Heart right ventricle (tissue), 16 donors: ENCODE results near the gene LMBRD2. TPM values are rescaled to one million over a fixed set of nuclear protein-coding genes. Genes with fewer than 3 reads are reported as not detected.

ENCODE experiments used
- ATAC-seq, 8 donors: fragments of 200-7000 bp; cut with Tn5 transposase; one replicate each; pipeline ENCODE4 v1.9.1; 2020; ENCODE audit warnings: mild to moderate bottlenecking in 8 of 8, moderate library complexity in 8 of 8, moderate number of reproducible peaks in 1 of 8
- DNase-seq, 2 donors: peaks; one replicate each; pipeline ENCODE4 v3.0.0-alpha.2; 2020
- H3K27ac ChIP-seq, 10 donors: fragments of 200-600 bp; sonication (generic) in 2 of 10; one replicate each; pipeline versions ENCODE4 v1.5.0 to v1.8.0; 2020 to 2022; ENCODE audit warnings: mild to moderate bottlenecking in 3 of 10
- H3K27me3 ChIP-seq, 7 donors: fragments of 200-600 bp; one replicate each; pipeline ENCODE4 v1.8.0; 2021 to 2022; ENCODE audit warnings: mild to moderate bottlenecking in 2 of 7
- H3K36me3 ChIP-seq, 9 donors: fragments of 200-600 bp; sonication (generic) in 1 of 9; one replicate each; pipeline versions ENCODE4 v1.5.0 to v1.8.0; 2020 to 2022; ENCODE audit warnings: mild to moderate bottlenecking in 2 of 9
- H3K4me1 ChIP-seq, 9 donors: fragments of 200-600 bp; sonication (generic) in 1 of 9; one replicate each; pipeline versions ENCODE4 v1.5.0 to v1.8.0; 2020 to 2022; ENCODE audit warnings: mild to moderate bottlenecking in 4 of 9
- H3K4me3 ChIP-seq, 10 donors: fragments of 200-600 bp; sonication (generic) in 2 of 10; one replicate each; pipeline versions ENCODE4 v1.5.0 to v1.8.0; 2020 to 2022; ENCODE audit warnings: mild to moderate bottlenecking in 7 of 10, moderate library complexity in 2 of 10
- H3K9me3 ChIP-seq, 11 donors: fragments of 200-600 bp in 10 of 11; sonication (generic) in 2 of 11; one replicate each; pipeline versions ENCODE4 v1.5.0 to v1.8.0; 2013 to 2022; ENCODE audit warnings: mild to moderate bottlenecking in 2 of 11, control low read depth in 1 of 11, moderate library complexity in 1 of 11
- WGBS, 2 donors: extraction: QIAGEN DNeasy Blood & Tissue Kit; methylation state at CpG; one replicate each; pipeline ENCODE4 v1.1.7; 2013; ENCODE audit warnings: inconsistent platforms in 1 of 2; 5-methylcytosine and 5-hydroxymethylcytosine counted together
- intact Hi-C, 10 donors: fragments of 100-400 bp; cut with DNase I; formaldehyde crosslinking; loops; one replicate each; pipeline versions ENCODE4 v1.11.1 to v1.14.2; 2022
- polyA plus RNA-seq, 2 donors: library from polyadenylated mRNA; stranded (reverse); fragments of 200-250 nt; gene quantifications; one replicate each; pipeline ENCODE4 v1.2.3, GENCODE V29; 2013
- total RNA-seq, 10 donors: library from RNA; stranded (reverse); fragmentation: NEBNext Ultra II Directional in 3 of 10; extraction: Animal tissue kit (Norgen Biotek cat#: 25700) in 3 of 10; gene quantifications; one replicate each; pipeline versions ENCODE4 v1.2.1 to v1.2.4, GENCODE V29; 2021 to 2023
- TF ChIP-seq, protein P1 (sequence below), 9 donors: fragments of 200-600 bp; sonication (generic) in 2 of 9; IDR thresholded peaks; one replicate each; pipeline versions ENCODE4 v1.5.0 to v1.8.0; 2021 to 2022; ENCODE audit warnings: antibody characterized with exemption in 9 of 9, mild to moderate bottlenecking in 5 of 9, moderate library complexity in 1 of 9
- donor health status: Arrhythmogenic right ventricular cardiomyopathy.
- donor health status: ischemic (EF 13 %, LVEDD 7.1; RV severe dilation, severe dysfunction).
- donor health status: healthy with polysubstance abuse.
- donor health status: DM: no; HTN: yes; CAD: no.
- donor health status: DM: no; HTN: no; CAD: no.
- donor health status: ischemic (EF 25% LVEDD 6.9; RV normal size, moderate dysfunction).
- donor health status: ischemic (EF 25% LVEDD 5.7; RV mildly dilated, moderate dysfunction).
- donor health status: healthy.
- donor health status: DM: yes; HTN: yes; CAD: no.
- donor health status: Ischemic cardiomyopathy.
- donor health status: ischemic (EF 35%, LVEDD 5.7; RV mildly dilated, moderate dysfunction).
- donor health status: nonischemic (EF 11% LVEDD 7.7; RV severe dilation, severe dysfunction).
- donor health status: DM: yes; HTN: yes; CAD: no.
- donor health status: PGD.
- donor health status: ischemic (EF 29% LVEDD 5.4; RV normal size, mild dysfunction).
- donor health status: nonischemic (EF 23%, LVEDD 6.1; RV moderate dilation, normal function).

The LMBRD2 gene
- total and polyA plus RNA-seq, 12 donors, result 2.2 to 16.5 (median 12.3) TPM

DNA sequence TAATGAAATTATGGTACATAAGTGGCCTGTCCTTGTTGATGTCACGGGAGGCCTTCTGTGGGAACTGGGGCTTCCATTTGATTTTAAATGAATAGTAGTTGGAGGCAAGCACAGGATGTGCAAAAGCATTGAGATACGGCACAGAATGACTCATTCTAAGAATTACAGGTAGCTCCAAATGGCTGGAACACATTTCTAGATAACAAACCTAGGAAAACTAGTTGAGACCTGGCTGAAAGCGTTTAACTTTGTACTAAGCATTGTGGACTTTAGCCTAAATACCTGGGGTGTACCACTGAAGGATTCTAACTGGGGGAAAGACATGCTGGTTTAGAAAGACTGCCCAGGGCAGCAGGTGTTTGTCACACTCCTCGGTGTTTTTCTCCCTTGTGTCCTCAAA is 9.7 kb upstream of the LMBRD2 start:
- TF ChIP-seq, protein P1, sequence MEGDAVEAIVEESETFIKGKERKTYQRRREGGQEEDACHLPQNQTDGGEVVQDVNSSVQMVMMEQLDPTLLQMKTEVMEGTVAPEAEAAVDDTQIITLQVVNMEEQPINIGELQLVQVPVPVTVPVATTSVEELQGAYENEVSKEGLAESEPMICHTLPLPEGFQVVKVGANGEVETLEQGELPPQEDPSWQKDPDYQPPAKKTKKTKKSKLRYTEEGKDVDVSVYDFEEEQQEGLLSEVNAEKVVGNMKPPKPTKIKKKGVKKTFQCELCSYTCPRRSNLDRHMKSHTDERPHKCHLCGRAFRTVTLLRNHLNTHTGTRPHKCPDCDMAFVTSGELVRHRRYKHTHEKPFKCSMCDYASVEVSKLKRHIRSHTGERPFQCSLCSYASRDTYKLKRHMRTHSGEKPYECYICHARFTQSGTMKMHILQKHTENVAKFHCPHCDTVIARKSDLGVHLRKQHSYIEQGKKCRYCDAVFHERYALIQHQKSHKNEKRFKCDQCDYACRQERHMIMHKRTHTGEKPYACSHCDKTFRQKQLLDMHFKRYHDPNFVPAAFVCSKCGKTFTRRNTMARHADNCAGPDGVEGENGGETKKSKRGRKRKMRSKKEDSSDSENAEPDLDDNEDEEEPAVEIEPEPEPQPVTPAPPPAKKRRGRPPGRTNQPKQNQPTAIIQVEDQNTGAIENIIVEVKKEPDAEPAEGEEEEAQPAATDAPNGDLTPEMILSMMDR (IDR thresholded peaks at IDR 0.05), result no peak
- Histone ChIP-seq H3K36me3 (peaks cover 0 to 100% (median 33%) of the 10 kb centered on the region in 9 donors), H3K9me3 (no peaks in the 10 kb centered on the region), H3K4me1 (peaks cover 0 to 10% (median 9%) of the 10 kb centered on the region in 9 donors), H3K27ac (no peak overlapping the region), H3K4me3 (no peak overlapping the region), H3K27me3 (no peaks in the 10 kb centered on the region)
- ATAC-seq (no peak), DNase-seq (no peak)
- intact Hi-C loops, result no loop called here
- WGBS, 2 donors, result 93 to 97% methylated on average over 4 of the region's 4 CpGs

GRCh38 chr5:36160617-36161016 is 8.9 kb upstream of the LMBRD2 start:
- TF ChIP-seq, protein P1 (IDR thresholded peaks at IDR 0.05), result no peak
- ATAC-seq (no peak), DNase-seq (no peak)
- no peaks in the 10 kb centered on the region for H3K9me3 ChIP-seq
- intact Hi-C loops, result no loop called here
- peaks cover 0 to 17% (median 10%) of the 10 kb centered on the region in 9 donors for H3K4me1 ChIP-seq
- no peak overlapping the region for H3K4me3 ChIP-seq
- H3K27me3 ChIP-seq, result no peaks in the 10 kb centered on the region
- H3K36me3 ChIP-seq, result peaks cover 0 to 100% (median 31%) of the 10 kb centered on the region in 9 donors
- 87 to 93% methylated on average over 3 of the region's 3 CpGs for WGBS, 2 donors
- H3K27ac ChIP-seq, result no peak overlapping the region

- Histone ChIP-seq H3K36me3 (peaks cover 0 to 100% (median 15%) of the 10 kb centered on the region in 9 donors), H3K4me3 (no peak overlapping the region), H3K27ac (no peak overlapping the region), H3K4me1 (peaks cover 0 to 31% (median 21%) of the 10 kb centered on the region in 9 donors), H3K9me3 (no peaks in the 10 kb centered on the region), H3K27me3 (no peaks in the 10 kb centered on the region)
- WGBS, 2 donors, result 51 to 63% methylated on average over 2 of the region's 2 CpGs
- ATAC-seq, result peak in 2 of 8 donors; percentile 11 to 16
- TF ChIP-seq, protein P1 (IDR thresholded peaks at IDR 0.05), result no peak
- intact Hi-C loops, result no loop called here
- no peak for DNase-seq
Measured at GRCh38 chr5:36158144-36158543, 6.5 kb upstream of the LMBRD2 start.

GRCh38 chr5:36156619-36157018 is 4.9 kb upstream of the LMBRD2 start:
- no peaks in the 10 kb centered on the region for H3K27me3 ChIP-seq
- DNase-seq, result no peak
- TF ChIP-seq, protein P1 (IDR thresholded peaks at IDR 0.05), result no peak
- peaks cover 2 to 38% (median 30%) of the 10 kb centered on the region in 9 donors for H3K4me1 ChIP-seq
- peaks cover 0 to 85% (median 8%) of the 10 kb centered on the region in 9 donors for H3K36me3 ChIP-seq
- no peak overlapping the region for H3K4me3 ChIP-seq
- intact Hi-C loops, result no loop called here
- H3K9me3 ChIP-seq, result no peaks in the 10 kb centered on the region
- WGBS, 2 donors, result 41 to 45% methylated on average over 1 of the region's 1 CpG
- no peak for ATAC-seq
- H3K27ac ChIP-seq, result no peak overlapping the region
